GM18870 (cell line): Measurements from ENCODE around the gene SOCS1.
"Not testable (repeated sequence)": the region's sequence is repeated elsewhere in the genome, so short reads cannot be mapped to it uniquely, and the experiment has no call there.

ENCODE experiments used
- ATAC-seq: cut with Tn5 transposase; IDR thresholded peaks from one replicate; pipeline ENCODE4 v1.9.1; 2021; ENCODE audit warnings: moderate library complexity; ENCODE audit not compliant: unreplicated experiment

SOCS1 gene

GRCh38 chr16:11231367-11231970 is 24.5 kb downstream of the SOCS1 start:
- ATAC-seq = no peak

- ATAC-seq = no peak
These were observed 26.1 kb downstream of the SOCS1 start for GRCh38 chr16:11229906-11230305.

DNA sequence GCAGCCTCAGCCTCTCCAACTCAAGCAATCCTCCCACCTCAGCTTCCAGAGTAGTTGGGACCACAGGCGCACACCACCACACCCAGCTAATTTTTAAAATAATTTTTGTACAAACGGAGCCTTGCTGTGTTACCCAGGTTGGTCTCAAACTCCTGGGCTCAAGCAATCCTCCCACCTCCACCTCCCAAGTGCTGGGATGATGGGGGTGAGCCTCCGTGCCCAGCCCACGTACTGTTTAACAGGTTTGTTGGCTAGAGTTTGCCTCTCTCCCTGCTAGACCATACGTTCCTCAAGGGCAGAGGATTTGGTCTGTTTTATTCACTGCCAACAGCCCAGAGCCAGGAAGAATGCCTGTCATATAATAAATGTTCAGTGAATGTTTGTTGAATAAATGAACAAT is 26.6 kb downstream of the SOCS1 start:
- no peak for ATAC-seq

DNA sequence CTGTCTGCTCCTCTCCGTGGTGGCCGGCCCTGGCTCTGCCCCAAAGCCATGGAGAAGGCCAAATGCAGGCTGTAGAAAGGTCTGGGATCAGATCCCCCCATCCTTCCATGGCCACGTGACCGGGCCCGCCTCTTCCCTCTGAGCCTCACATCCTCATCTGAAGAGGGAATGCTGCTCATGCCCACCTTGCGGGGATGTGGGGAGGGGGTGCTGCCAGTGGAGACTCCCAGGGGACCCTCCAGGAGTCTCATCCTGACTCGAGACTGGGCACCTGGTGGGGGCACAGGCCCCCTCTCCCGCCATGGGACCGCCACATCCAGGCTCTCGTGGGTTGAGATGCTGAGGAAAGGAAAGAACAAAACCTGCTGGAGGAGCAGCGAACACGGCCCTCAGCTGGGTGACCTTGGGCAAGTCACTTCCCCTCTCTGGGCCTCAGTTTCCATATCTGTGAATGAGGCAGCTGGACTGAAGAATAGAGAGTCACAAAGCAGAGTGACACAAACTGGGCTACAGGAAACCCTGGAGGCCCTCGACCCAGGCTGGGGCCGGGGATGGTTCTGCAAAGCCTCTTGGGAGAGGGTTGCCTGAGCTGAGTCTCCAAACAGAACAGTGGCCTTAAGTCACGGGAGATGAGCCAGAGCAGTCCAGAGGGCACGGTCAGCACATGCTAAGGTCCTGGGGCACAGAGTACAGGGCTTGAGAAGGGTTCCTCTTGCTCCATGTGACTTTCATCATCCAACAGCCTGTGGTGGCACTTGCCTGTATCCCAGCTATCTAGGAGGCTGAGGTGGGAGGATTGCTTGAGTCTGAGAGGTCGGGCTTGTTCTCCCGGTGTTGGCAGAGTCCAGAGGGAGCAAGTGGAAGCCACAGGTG is 30.1 kb downstream of the SOCS1 start:
- ATAC-seq = no peak

DNA sequence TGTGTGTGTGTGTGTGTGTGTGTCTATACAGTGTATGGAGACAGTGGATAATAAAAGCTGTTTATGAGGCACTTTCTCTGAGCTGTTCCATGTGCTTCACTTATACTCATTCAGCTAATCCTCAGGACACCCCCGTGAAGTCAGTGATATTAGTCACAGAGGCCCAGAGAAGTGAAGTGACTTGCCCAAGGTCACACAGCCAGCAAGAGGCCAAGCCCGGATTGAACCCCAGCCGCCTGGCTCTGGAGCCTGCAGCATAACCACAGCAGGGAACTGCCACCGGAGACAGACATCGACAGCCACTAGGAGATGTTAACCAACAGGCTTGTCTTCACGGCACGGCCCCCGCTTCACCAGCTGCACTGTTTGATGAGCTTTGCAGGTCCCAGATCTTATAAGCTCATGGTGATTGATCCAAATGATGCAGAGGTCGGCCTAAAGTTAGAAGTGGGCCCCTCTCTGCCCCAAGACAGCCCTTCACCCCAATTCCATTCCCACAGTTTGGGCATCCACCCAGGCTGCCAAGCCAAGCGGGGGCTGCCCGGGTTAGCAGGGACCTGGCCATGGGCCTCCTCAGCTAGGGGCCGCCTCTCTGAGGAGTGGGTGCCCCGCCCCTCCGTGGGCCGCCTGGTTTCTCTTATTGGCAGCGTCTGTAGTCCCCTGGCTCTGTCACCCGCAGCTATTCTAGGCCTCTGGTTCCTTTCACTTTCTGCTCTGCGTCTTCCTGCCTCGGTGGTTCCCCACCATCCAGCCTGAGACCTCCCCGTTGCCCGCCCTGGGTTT is 30.9 kb downstream of the SOCS1 start:
- peak; percentile 81 for ATAC-seq

DNA sequence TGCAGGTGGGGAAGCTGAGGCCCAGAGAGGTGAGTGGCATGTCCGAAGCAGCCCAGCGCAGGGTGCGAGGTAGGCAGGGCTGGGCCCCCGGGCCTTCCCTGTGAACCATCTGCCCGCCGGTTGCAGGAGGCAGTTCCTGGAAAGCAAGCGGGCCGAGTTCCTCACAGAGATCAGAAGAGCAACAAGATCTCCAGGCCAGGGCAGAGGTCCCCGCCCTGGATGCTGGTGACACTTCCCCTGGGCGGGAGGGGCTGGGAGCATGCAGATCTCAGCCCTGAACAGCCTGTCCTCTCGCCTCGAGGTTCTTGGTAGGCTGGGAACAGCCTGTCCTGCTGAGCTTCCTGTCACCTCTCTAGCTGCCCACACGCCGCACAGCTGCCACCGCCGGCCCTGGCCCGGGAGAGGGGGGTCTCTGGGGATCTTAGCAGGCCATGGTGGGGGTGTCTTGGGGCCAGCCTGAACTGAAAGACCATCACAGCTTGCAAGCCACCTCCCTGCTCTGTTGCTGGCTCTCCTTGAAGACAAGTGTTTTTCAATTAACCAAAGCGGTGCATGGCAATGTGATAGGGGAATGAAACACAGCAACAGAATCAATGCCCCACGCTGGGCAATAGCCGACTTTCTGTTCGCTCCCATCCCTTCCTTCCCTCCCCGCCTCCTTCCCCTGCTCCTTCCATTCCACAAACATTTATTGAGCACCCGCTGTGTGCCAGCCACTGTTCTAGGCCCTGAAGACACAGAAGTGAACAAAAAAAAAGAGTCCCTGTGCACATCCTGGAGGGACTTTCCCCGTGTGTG is 31.7 kb downstream of the SOCS1 start:
- no peak for ATAC-seq

GRCh38 chr16:11220507-11220906 is 35.5 kb downstream of the SOCS1 start:
- not testable (repeated sequence) for ATAC-seq

DNA sequence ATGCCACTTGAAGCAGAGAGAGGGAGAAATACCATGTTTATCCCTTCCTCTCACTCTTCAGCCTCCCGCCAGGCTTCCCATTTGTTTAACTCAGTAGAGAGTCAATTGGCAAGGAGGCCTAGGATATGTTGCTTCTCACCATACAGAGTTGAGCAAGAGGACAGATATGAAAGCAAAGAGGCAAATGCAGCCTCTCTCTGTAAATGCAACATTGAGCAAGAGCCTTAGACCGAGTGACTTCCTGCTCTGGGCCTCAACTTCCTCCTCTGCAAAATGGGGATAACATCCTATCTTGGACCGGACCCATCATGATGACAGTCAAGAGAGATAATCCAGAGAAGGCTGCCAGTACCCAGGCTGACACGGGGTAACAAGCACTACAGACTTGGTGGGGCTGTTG is 36.8 kb downstream of the SOCS1 start:
- no peak for ATAC-seq

DNA sequence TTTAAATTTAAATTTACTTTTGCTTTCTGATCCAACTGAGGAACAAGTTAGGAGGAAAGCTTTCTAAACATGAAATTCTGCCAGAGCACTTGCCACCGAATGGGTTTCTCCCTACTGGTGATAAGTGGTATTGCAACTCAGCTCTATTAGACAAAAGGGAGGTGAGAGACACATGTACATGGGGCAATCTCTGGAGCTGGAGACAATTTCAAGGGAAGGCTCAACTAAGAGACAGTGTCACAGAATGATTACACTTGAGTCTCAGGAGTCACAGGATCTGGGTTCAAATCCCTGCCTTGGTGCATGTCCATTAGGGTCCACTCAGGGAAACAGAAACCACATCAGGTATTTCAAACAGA is 37.4 kb downstream of the SOCS1 start:
- ATAC-seq = no peak

DNA sequence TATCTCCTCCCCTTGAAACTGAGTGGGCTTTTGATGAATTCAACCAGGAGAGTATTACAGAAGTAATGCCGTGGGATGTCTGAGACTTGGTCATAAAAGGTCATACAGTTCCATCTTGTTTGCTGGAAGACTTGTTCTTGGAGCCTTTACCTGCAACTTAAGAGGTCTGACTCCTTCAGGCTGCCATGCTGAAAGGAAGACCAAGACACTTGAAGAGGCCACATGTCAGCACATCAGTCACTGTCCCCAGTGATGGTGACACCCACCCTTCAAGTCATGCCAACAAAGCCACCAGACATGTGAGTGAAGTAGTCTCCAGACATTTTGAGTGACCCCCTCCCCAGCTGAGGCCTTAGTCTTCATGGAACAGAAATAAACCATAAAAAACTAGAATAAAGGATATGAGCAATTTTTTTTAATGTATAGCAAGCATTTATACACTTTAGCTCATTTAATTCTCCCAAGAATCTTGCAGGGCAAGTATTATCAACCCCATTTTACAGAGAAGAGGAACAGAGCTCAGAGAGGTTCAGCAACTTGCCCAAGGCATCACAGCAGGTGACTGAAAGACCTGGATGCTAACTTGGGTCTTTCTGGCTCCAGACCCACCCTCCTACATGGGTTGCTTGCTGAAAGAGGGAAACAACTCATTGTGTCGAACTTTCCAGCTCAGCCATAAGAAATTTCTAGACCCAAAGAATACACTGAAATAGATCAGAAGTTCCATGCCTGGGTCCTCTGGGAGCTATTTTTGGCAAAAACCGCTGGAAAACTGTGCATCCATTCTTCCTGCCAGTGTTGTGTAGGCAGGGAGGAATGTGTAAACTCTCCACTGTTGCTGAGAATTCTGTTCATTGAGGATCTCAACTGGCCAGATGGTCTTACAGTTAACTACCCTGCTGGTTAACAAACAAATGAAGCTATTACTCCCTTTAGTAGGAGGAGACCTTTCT is 38.1 kb downstream of the SOCS1 start:
- no peak for ATAC-seq

GRCh38 chr16:11215935-11216556 is 40.0 kb downstream of the SOCS1 start:
- no peak for ATAC-seq

GRCh38 chr16:11213799-11214198 is 42.2 kb downstream of the SOCS1 start:
- ATAC-seq = no peak

DNA sequence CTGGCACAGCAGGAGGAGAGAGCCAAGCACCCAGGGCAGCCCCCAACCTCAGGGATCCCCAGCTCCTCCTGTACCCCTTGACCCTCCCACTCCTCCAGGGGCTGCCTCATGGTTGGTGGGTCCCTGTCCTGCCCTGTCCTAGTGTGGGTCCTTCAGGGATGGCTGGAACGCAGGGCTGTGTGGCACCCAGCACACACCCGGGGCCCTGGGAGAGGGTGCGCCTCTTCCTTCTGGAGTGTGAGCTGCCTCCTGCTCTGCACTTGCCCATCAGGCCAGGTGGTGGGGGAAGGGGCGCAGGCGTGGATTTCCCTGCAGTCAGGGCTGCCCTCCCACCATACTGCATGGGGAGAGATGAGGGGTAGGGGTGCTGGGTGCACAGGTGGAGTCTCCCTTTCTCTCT is 42.6 kb downstream of the SOCS1 start:
- no peak for ATAC-seq

GRCh38 chr16:11212798-11213196 is 43.2 kb downstream of the SOCS1 start:
- ATAC-seq = no peak

GRCh38 chr16:11211977-11212797 is 43.8 kb downstream of the SOCS1 start:
- ATAC-seq = no peak

GRCh38 chr16:11211061-11211976 is 44.7 kb downstream of the SOCS1 start:
- no peak for ATAC-seq

GRCh38 chr16:11210260-11210659 is 45.7 kb downstream of the SOCS1 start:
- ATAC-seq = no peak
